Sigmoid colon (tissue), 7 donors: ENCODE measurements around the gene CABLES1. TPM values are rescaled to one million over a fixed set of nuclear protein-coding genes. Genes with fewer than 3 reads are reported as not detected.

ENCODE experiments used
- DNase-seq: peaks from one replicate; pipeline ENCODE4 v3.0.0-alpha.2; 2019
- H3K27ac ChIP-seq, 4 donors: fragments of 200-600 bp; sonication (generic); one replicate each; pipeline ENCODE4 v1.5.1; 2016 to 2019; ENCODE audit warnings: mild to moderate bottlenecking in 1 of 4
- H3K27me3 ChIP-seq, 3 donors: fragments of 200-600 bp; sonication (generic); one replicate each; pipeline ENCODE4 v1.5.1; 2019; ENCODE audit warnings: mild to moderate bottlenecking in 1 of 3
- H3K36me3 ChIP-seq, 4 donors: fragments of 200-600 bp; sonication (generic); one replicate each; pipeline ENCODE4 v1.5.1; 2016 to 2019
- H3K4me1 ChIP-seq, 4 donors: fragments of 200-600 bp; sonication (generic); one replicate each; pipeline ENCODE4 v1.5.1; 2017 to 2019
- H3K4me3 ChIP-seq, 4 donors: fragments of 200-600 bp; sonication (generic); one replicate each; pipeline ENCODE4 v1.5.1; 2017 to 2019; ENCODE audit warnings: mild to moderate bottlenecking in 2 of 4, moderate library complexity in 1 of 4
- H3K9me3 ChIP-seq, 4 donors: fragments of 200-600 bp in 3 of 4; sonication (generic) in 3 of 4; one replicate each; pipeline versions ENCODE4 v1.5.1 to v1.6.1; 2013 to 2019
- CTCF ChIP-seq, 4 experiments: fragments of 450-650 bp in 3 of 4; fragments of 200-600 bp in 1 of 4; IDR thresholded peaks; one replicate each; pipeline ENCODE4 v1.5.1; 2016 to 2019; ENCODE audit warnings: antibody characterized with exemption in 4 of 4, mild to moderate bottlenecking in 3 of 4, moderate library complexity in 2 of 4
- EP300 ChIP-seq, 4 donors: sonication (generic); formaldehyde crosslinking; IDR thresholded peaks; one replicate each; pipeline ENCODE4 v1.6.1; 2017; ENCODE audit warnings: antibody characterized with exemption in 4 of 4
- POLR2A ChIP-seq, 2 donors: fragments of 450-650 bp; IDR thresholded peaks; one replicate each; pipeline ENCODE4 v1.6.1; 2016; ENCODE audit warnings: antibody characterized with exemption in 2 of 2, mild to moderate bottlenecking in 2 of 2, moderate library complexity in 2 of 2
- POLR2AphosphoS5 ChIP-seq, 4 donors: sonication (generic); formaldehyde crosslinking; IDR thresholded peaks; one replicate each; pipeline ENCODE4 v1.6.1; 2017; ENCODE audit warnings: antibody characterized with exemption in 4 of 4
- WGBS, 2 donors: extraction: QIAGEN DNeasy Blood & Tissue Kit; methylation state at CpG; one replicate each; pipeline ENCODE4 v1.1.7; 2013; 5-methylcytosine and 5-hydroxymethylcytosine counted together
- intact Hi-C: fragments of 100-400 bp; cut with DNase I; formaldehyde crosslinking; loops from one replicate; pipeline ENCODE4 v1.15.1; 2023
- polyA plus RNA-seq, 3 donors: library from polyadenylated mRNA; stranded (reverse); fragments of 200-250 nt; gene quantifications; one replicate each; pipeline ENCODE4 v1.2.3, GENCODE V29; 2013
- total RNA-seq, 4 donors: library from RNA; depleted of rRNA; stranded (reverse); fragments of >200 nt; gene quantifications; one replicate each; pipeline ENCODE4 v1.1.0, GENCODE V29; 2016
- donor health status: healthy with polysubstance abuse.
- donor health status: Bipolar disorder and iron deficiency.
- donor health status: healthy.

The CABLES1 gene
- total and polyA plus RNA-seq, 7 donors = 1.9 to 7.2 (median 3.9) TPM

- H3K27me3 ChIP-seq = no peaks in the 10 kb centered on the region
- no peak for TF ChIP-seq POLR2A (IDR thresholded peaks at IDR 0.05)
- no peak for TF ChIP-seq CTCF (IDR thresholded peaks at IDR 0.05)
- no peak for TF ChIP-seq EP300 (IDR thresholded peaks at IDR 0.05)
- TF ChIP-seq POLR2AphosphoS5 (IDR thresholded peaks at IDR 0.05) = no peak
- DNase-seq = no peak
- peaks cover 0 to 61% (median 52%) of the 10 kb centered on the region in 4 donors for H3K4me1 ChIP-seq
- no peaks in the 10 kb centered on the region for H3K9me3 ChIP-seq
- WGBS, 2 donors = 73 to 83% methylated on average over 2 of the region's 2 CpGs
- H3K4me3 ChIP-seq = no peak overlapping the region
- intact Hi-C loops = loop anchor here (5.0 kb wide), 2 partner anchors 90 to 210 kb away; partner anchors contain the start of gene CABLES1
- peak overlapping the region; percentile 67 to 82 (median 77) for H3K27ac ChIP-seq
- H3K36me3 ChIP-seq = no peaks in the 10 kb centered on the region
Measured at GRCh38 chr18:23227726-23228070, 92.4 kb downstream of the CABLES1 start.

GRCh38 chr18:23228102-23229061 lies 93.1 kb downstream of the CABLES1 start:
- peaks cover 0 to 61% (median 52%) of the 10 kb centered on the region in 4 donors for H3K4me1 ChIP-seq
- intact Hi-C loops = loop anchor here (5.0 kb wide), 2 partner anchors 91 to 209 kb away; partner anchors contain the start of gene CABLES1
- no peak overlapping the region for H3K4me3 ChIP-seq
- peak overlapping the region; percentile 67 to 82 (median 77) for H3K27ac ChIP-seq
- no peak for TF ChIP-seq EP300 (IDR thresholded peaks at IDR 0.05)
- TF ChIP-seq POLR2AphosphoS5 (IDR thresholded peaks at IDR 0.05) = peak in 1 of 4 donors; percentile 20
- no peak for TF ChIP-seq POLR2A (IDR thresholded peaks at IDR 0.05)
- TF ChIP-seq CTCF (IDR thresholded peaks at IDR 0.05) = no peak
- DNase-seq = no peak
- H3K27me3 ChIP-seq = no peaks in the 10 kb centered on the region
- 26 to 46% methylated on average over 7 of the region's 7 CpGs for WGBS, 2 donors
- no peaks in the 10 kb centered on the region for H3K9me3 ChIP-seq
- H3K36me3 ChIP-seq = no peaks in the 10 kb centered on the region

- TF ChIP-seq CTCF (IDR thresholded peaks at IDR 0.05) (no peak), POLR2AphosphoS5 (IDR thresholded peaks at IDR 0.05) (no peak), EP300 (IDR thresholded peaks at IDR 0.05) (no peak)
- Histone ChIP-seq H3K9me3 (no peaks in the 10 kb centered on the region), H3K4me3 (no peak overlapping the region), H3K27ac (peak overlapping the region in 3 of 4 donors; percentile 72 to 82 (median 82)), H3K27me3 (no peaks in the 10 kb centered on the region), H3K36me3 (no peaks in the 10 kb centered on the region), H3K4me1 (peaks cover 0 to 54% (median 51%) of the 10 kb centered on the region in 4 donors)
- intact Hi-C loops = loop anchor here (5.0 kb wide), 2 partner anchors 92 to 208 kb away; partner anchors contain the start of gene CABLES1
- WGBS, 2 donors = 72 to 74% methylated on average over 3 of the region's 3 CpGs
- DNase-seq = no peak
Measured at GRCh38 chr18:23229472-23229871, 94.2 kb downstream of the CABLES1 start.

- DNase-seq = no peak
- Histone ChIP-seq H3K9me3 (no peaks in the 10 kb centered on the region), H3K4me3 (no peak overlapping the region), H3K27ac (peak overlapping the region in 3 of 4 donors; percentile 28 to 72 (median 55)), H3K36me3 (no peaks in the 10 kb centered on the region), H3K27me3 (no peaks in the 10 kb centered on the region), H3K4me1 (peaks cover 0 to 42% (median 39%) of the 10 kb centered on the region in 4 donors)
- 92 to 93% methylated on average over 4 of the region's 4 CpGs for WGBS, 2 donors
- intact Hi-C loops = no loop called here
- TF ChIP-seq POLR2AphosphoS5 (IDR thresholded peaks at IDR 0.05) (no peak), CTCF (IDR thresholded peaks at IDR 0.05) (no peak), POLR2A (IDR thresholded peaks at IDR 0.05) (no peak), EP300 (IDR thresholded peaks at IDR 0.05) (no peak)
Measured at GRCh38 chr18:23230686-23231085, 95.4 kb downstream of the CABLES1 start.
